HepG2 (cell line): Measurements from ENCODE around the gene PLIN1. TPM values are rescaled to one million over a fixed set of nuclear protein-coding genes. Genes with fewer than 3 reads are reported as not detected.

Experiments used
- CCAR2 ChIP-seq: fragments of 200-400 bp; formaldehyde crosslinking; optimal IDR thresholded peaks from 2 replicates; pipeline ENCODE3; 2018; ENCODE audit warnings: low read depth, mild to moderate bottlenecking, low read length, moderate library complexity
- DBP ChIP-seq: sonication (generic); formaldehyde crosslinking; IDR thresholded peaks from 2 replicates; pipeline ENCODE4 v1.4.0; 2020; ENCODE audit warnings: missing genetic modification reagents; ENCODE audit errors: not compliant biosample characterization
- FOXC1 ChIP-seq: sonication (generic); formaldehyde crosslinking; IDR thresholded peaks from 2 replicates; pipeline ENCODE4 v1.8.0; 2022; ENCODE audit warnings: mild to moderate bottlenecking, missing genetic modification reagents, borderline replicate concordance
- HNF4G ChIP-seq, 2 experiments: sonication (generic) in 1 of 2; formaldehyde crosslinking in 1 of 2; IDR thresholded peaks; 2 replicates each; pipeline versions ENCODE4 v1.4.0 to v1.6.1; 2011 to 2020; ENCODE audit warnings: borderline replicate concordance in 2 of 2, low read depth in 2 of 2, mild to moderate bottlenecking in 2 of 2, low read length in 1 of 2, missing genetic modification reagents in 1 of 2, moderate library complexity in 1 of 2
- HOMEZ ChIP-seq: IDR thresholded peaks from 2 replicates; pipeline ENCODE4 v1.6.1; 2016; ENCODE audit warnings: low read depth
- PHF21A ChIP-seq: sonication (generic); formaldehyde crosslinking; IDR thresholded peaks from 2 replicates; pipeline ENCODE4 v1.5.0; 2020; ENCODE audit warnings: mild to moderate bottlenecking, missing genetic modification reagents
- RAD51 ChIP-seq: fragments of 450-650 bp; IDR thresholded peaks from 2 replicates; pipeline ENCODE4 v1.6.1; 2016; ENCODE audit warnings: borderline replicate concordance
- RNF2 ChIP-seq: fragments of 450-650 bp; conservative IDR thresholded peaks from 2 replicates; pipeline ENCODE4 v1.6.1; 2016; ENCODE audit warnings: low read depth
- SPEN ChIP-seq: sonication (generic); formaldehyde crosslinking; IDR thresholded peaks from 2 replicates; pipeline ENCODE4 v1.5.1; 2020; ENCODE audit warnings: low read depth, mild to moderate bottlenecking, missing genetic modification reagents
- TCF7L2 ChIP-seq: IDR thresholded peaks from 2 replicates; pipeline ENCODE4 v1.6.1; 2011; ENCODE audit warnings: mild to moderate bottlenecking, low read depth, low read length, moderate library complexity
- ZBTB20 ChIP-seq: sonication (generic); formaldehyde crosslinking; IDR thresholded peaks from 2 replicates; pipeline ENCODE4 v1.8.1; 2023; ENCODE audit warnings: missing genetic modification reagents, low read depth, mild to moderate bottlenecking, borderline replicate concordance
- ZBTB26 ChIP-seq: IDR thresholded peaks from 2 replicates; pipeline ENCODE4 v1.6.1; 2016; ENCODE audit warnings: missing compliant biosample characterization, missing genetic modification reagents, borderline replicate concordance
- polyA plus RNA-seq, 8 experiments: library from polyadenylated mRNA; depleted of rRNA in 3 of 8; stranded (reverse) in 7 of 8; unstranded in 1 of 8; fragments of >200 nt; fragmentation: Illumina TruSeq in 4 of 8; extraction: Trizol in 4 of 8; gene quantifications; 2 replicates each; pipeline versions ENCODE4 v1.2.1 to v1.2.3, GENCODE V29; 2011 to 2016; ENCODE audit warnings: low read depth in 4 of 8, missing spikeins in 1 of 8, mixed read lengths in 1 of 8; ENCODE audit not compliant: insufficient read depth in 1 of 8
- total RNA-seq, 5 experiments: library from RNA; depleted of rRNA; stranded (reverse); fragments of >200 nt; fragmentation: Illumina TruSeq; extraction: Trizol; gene quantifications; 2 replicates each; pipeline ENCODE4 v1.2.3, GENCODE V29; 2016; ENCODE audit warnings: low read depth in 1 of 5
- TF ChIP-seq, protein P1 (sequence below): sonication (generic); formaldehyde crosslinking; IDR thresholded peaks from 2 replicates; pipeline ENCODE4 v1.4.0; 2020; ENCODE audit warnings: missing genetic modification reagents, borderline replicate concordance
- TF ChIP-seq, protein P2 (sequence below): sonication (generic); formaldehyde crosslinking; IDR thresholded peaks from 2 replicates; pipeline ENCODE4 v1.5.0; 2020; ENCODE audit warnings: mild to moderate bottlenecking, missing genetic modification reagents, borderline replicate concordance

Gene PLIN1
- total and polyA plus RNA-seq, 2 of the 13 experiments (the other 11 are each of a cell fraction or from before 2014, with no cell fraction given): 0.74 to 1.2 TPM

DNA sequence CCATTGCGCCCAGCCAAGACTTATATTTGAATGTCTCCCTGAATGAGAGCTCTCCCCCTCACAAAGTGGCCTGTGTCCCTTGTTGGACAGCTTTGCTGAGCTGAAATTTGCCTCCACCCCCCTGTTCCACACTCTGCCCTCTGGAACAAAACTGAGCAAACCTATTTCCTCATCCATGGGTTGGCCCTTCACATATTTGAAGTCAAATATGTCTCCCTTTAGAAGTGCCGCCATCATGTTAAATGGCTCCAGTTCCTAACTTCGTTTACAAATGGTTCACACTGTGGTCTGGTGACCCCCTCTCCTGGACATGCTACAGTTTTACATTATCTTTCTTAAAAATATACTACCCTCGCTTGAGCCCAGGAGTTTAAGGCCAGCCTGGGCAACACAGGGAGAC, 4.6 kb downstream of the PLIN1 start (continued):
- TF ChIP-seq CCAR2 (no peak), HNF4G (IDR thresholded peaks at IDR 0.05; ENCODE audit: borderline replicate concordance, low read depth, low read length) (0 out of 2 replicates have a peak, but pooled peaks have one; percentile 41), HNF4G (CRISPR knock-in tag; IDR thresholded peaks at IDR 0.05; ENCODE audit: borderline replicate concordance, low read depth) (no peak), SPEN (CRISPR knock-in tag) (no peak), PHF21A (no peak), RAD51 (no peak), ZBTB20 (no peak), RNF2 (no peak), HOMEZ (CRISPR knock-in tag) (no peak), FOXC1 (CRISPR knock-in tag) (no peak), ZBTB26 (CRISPR knock-in tag) (no peak), DBP (CRISPR knock-in tag) (no peak), TCF7L2 (peak; percentile 28; the same call in 1 of the 2 replicates)
- TF ChIP-seq, protein P1, sequence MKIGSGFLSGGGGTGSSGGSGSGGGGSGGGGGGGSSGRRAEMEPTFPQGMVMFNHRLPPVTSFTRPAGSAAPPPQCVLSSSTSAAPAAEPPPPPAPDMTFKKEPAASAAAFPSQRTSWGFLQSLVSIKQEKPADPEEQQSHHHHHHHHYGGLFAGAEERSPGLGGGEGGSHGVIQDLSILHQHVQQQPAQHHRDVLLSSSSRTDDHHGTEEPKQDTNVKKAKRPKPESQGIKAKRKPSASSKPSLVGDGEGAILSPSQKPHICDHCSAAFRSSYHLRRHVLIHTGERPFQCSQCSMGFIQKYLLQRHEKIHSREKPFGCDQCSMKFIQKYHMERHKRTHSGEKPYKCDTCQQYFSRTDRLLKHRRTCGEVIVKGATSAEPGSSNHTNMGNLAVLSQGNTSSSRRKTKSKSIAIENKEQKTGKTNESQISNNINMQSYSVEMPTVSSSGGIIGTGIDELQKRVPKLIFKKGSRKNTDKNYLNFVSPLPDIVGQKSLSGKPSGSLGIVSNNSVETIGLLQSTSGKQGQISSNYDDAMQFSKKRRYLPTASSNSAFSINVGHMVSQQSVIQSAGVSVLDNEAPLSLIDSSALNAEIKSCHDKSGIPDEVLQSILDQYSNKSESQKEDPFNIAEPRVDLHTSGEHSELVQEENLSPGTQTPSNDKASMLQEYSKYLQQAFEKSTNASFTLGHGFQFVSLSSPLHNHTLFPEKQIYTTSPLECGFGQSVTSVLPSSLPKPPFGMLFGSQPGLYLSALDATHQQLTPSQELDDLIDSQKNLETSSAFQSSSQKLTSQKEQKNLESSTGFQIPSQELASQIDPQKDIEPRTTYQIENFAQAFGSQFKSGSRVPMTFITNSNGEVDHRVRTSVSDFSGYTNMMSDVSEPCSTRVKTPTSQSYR (CRISPR knock-in tag): peak; percentile 38; the same call in 1 of the 2 replicates
- TF ChIP-seq, protein P2, sequence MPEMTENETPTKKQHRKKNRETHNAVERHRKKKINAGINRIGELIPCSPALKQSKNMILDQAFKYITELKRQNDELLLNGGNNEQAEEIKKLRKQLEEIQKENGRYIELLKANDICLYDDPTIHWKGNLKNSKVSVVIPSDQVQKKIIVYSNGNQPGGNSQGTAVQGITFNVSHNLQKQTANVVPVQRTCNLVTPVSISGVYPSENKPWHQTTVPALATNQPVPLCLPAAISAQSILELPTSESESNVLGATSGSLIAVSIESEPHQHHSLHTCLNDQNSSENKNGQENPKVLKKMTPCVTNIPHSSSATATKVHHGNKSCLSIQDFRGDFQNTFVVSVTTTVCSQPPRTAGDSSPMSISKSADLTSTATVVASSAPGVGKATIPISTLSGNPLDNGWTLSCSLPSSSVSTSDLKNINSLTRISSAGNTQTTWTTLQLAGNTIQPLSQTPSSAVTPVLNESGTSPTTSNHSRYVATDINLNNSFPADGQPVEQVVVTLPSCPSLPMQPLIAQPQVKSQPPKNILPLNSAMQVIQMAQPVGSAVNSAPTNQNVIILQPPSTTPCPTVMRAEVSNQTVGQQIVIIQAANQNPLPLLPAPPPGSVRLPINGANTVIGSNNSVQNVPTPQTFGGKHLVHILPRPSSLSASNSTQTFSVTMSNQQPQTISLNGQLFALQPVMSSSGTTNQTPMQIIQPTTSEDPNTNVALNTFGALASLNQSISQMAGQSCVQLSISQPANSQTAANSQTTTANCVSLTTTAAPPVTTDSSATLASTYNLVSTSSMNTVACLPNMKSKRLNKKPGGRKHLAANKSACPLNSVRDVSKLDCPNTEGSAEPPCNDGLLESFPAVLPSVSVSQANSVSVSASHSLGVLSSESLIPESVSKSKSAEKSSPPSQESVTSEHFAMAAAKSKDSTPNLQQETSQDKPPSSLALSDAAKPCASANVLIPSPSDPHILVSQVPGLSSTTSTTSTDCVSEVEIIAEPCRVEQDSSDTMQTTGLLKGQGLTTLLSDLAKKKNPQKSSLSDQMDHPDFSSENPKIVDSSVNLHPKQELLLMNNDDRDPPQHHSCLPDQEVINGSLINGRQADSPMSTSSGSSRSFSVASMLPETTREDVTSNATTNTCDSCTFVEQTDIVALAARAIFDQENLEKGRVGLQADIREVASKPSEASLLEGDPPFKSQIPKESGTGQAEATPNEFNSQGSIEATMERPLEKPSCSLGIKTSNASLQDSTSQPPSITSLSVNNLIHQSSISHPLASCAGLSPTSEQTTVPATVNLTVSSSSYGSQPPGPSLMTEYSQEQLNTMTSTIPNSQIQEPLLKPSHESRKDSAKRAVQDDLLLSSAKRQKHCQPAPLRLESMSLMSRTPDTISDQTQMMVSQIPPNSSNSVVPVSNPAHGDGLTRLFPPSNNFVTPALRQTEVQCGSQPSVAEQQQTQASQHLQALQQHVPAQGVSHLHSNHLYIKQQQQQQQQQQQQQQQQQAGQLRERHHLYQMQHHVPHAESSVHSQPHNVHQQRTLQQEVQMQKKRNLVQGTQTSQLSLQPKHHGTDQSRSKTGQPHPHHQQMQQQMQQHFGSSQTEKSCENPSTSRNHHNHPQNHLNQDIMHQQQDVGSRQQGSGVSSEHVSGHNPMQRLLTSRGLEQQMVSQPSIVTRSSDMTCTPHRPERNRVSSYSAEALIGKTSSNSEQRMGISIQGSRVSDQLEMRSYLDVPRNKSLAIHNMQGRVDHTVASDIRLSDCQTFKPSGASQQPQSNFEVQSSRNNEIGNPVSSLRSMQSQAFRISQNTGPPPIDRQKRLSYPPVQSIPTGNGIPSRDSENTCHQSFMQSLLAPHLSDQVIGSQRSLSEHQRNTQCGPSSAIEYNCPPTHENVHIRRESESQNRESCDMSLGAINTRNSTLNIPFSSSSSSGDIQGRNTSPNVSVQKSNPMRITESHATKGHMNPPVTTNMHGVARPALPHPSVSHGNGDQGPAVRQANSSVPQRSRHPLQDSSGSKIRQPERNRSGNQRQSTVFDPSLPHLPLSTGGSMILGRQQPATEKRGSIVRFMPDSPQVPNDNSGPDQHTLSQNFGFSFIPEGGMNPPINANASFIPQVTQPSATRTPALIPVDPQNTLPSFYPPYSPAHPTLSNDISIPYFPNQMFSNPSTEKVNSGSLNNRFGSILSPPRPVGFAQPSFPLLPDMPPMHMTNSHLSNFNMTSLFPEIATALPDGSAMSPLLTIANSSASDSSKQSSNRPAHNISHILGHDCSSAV (CRISPR knock-in tag): no peak
